ENCODE results near the gene TMEM175.

TMEM175 gene

DNA sequence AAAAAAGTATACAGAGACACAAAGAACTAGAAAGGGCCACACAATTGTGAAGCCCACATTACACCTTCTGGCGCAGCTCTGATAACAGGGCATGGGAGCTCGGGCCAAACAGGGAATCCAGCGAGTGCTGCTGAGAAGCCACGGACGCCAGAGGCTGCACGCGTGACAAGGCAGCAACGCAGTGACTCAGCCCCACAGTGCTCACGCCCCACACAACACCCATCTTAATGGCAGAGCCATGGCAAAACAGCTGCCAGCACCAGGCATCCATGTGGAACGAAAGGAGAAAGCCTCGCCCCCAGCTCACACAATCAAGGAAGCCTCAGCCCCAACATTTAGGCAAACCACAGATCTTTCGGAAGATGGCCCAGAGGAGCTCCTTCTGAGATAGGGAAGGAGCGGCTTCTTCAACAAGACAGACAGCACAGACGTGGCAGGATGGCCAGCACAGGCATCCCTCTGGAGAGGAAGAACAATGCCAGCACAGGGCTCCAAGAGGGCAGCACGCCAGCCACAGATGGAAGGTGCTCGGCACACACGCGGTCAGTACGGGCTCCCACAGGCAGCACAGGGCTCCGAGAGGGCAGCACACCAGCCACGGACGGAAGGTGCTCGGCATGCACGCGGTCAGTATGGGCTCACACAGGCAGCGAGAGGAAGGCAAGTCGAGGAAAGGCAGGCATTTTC lies 33.2 kb upstream of the TMEM175 start:
- no peak for DNase-seq (ENCODE audit: low read depth in 3 of 3, low spot score in 1 of 3)

GRCh38 chr4:899556-899906 lies 32.7 kb upstream of the TMEM175 start:
- DNase-seq (ENCODE audit: low read depth in 3 of 3, low spot score in 1 of 3): no peak

DNA sequence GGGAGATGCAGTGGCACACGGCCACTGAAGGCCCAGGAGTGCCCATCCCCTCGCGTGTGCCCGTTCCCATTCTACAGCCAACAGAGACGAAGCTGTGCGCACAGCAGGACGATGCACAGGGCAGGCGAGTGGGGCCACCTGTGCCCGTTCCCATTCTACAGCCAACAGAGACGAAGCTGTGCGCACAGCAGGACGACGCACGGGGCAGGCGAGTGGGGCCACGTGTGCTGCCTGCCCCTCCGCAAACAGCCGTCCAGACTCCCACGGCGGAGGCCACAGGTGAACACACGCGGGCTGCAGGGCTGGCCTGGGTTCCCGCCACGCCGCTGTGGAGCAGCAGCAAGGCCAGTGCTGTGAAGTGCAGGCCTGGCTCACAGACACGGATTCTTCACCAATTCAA lies 32.2 kb upstream of the TMEM175 start:
- DNase-seq (ENCODE audit: low read depth in 3 of 3, low spot score in 1 of 3): no peak

DNA sequence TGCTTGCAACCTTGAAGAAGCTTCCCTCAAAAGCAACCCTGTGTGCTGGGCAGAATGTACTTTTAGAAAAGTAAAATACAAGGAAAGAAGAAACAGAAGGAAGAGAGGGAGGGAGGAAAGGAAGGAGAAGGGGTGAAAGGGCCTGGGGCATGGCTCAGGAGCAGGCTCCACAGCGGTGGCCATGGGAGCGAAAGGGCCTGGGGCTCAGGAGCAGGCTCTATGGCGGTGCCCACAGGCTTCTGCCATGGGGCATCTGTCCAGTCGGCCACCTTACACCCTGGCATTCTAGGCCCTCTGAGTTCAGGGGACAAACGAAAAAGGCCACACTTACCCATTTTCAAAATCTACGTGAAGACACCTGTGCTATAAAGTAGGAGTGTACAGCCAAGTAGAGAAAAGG lies 31.5 kb upstream of the TMEM175 start:
- no peak for DNase-seq (ENCODE audit: low read depth in 3 of 3, low spot score in 1 of 3)

DNA sequence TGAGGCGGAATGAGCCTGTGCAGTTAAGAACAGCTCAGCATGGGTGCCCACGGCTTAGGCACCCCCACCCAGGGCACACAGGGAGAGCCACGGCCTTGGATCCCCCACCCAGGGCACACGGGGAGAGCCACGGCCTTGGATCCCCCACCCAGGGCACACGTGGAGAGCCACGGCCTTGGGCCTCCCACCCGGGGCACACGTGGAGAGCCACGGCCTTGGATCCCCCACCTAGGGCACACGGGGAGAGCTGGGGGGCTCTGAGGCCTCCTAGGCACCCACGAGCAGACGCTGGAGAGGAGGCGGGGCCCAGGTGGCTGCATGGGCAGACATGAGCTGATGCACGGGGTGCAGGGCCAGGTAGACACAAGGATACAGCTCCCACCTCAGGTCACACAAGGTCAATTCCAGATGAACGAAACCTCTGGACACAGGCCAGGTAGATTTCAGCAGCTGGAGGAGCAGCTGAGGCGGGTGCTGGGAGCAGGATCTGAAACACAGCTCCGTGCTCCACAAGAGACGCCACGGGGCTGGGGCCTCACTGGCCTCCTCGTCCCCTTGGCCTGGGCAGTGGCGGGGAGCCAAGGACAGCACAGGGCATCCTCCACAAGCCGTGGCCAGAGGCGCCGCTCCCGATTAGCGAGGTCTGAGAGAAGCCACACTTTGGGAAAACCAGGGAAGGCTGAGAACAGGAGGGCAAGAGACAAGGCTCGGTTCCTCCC lies 30.9 kb upstream of the TMEM175 start:
- no peak for DNase-seq (ENCODE audit: low read depth in 3 of 3, low spot score in 1 of 3)

DNA sequence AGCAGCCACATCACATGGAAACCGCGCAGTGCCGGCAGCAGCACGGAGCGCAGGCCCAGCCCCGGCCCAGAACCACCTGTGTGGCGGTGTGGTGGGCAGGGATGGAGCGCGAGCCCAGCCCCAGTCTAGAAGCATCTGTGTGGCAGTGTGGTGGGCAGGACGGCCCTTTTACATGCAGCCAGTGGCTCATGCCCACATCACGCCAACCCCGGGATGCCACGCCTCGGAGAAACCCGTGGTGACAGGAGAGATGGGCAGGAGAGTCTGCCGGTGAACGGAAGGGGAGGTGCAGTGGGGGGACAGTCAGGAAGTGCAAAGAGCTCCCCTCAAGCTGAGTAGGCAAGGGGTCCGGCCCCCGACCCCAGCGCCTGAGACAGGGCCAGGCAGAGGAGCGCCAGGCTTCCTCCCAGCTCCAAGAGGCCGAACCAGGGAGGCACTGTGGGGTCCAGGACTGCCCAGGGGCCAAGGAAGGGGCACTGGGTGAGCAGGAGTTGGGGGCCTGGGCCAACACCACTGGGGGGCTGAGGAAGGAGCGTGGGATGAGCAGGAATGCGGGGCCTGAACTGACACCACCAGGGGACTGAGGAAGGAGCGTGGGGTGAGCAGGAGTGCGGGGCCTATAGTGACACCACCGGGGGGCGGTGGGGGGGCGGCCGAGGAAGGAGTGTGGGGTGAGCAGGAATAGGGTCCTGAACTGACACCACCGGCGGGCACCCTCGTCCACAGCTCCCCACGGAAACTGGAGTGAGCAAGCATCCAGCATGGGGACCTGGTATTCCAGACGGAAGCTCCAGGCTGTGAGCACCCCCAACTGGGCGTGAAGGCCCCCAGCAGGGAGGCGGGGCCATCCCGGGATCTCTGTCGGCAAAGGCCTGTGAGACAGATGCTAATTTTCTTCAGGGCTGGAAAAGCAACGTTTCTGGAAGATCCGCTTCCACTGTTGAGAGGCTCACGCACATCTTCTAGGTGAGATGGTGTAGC lies 28.9 kb upstream of the TMEM175 start:
- DNase-seq (ENCODE audit: low read depth in 3 of 3, low spot score in 1 of 3): no peak

- no peak for DNase-seq (ENCODE audit: low read depth in 3 of 3, low spot score in 1 of 3)
These were observed 26.5 kb upstream of the TMEM175 start for GRCh38 chr4:905485-906338.

GRCh38 chr4:906339-907102 lies 25.7 kb upstream of the TMEM175 start:
- DNase-seq (ENCODE audit: low read depth in 3 of 3, low spot score in 1 of 3): no peak

- DNase-seq (ENCODE audit: low read depth in 3 of 3, low spot score in 1 of 3): no peak
These were observed 25.2 kb upstream of the TMEM175 start for GRCh38 chr4:907103-907400.

- DNase-seq (ENCODE audit: low read depth in 3 of 3, low spot score in 1 of 3): no peak
These were observed 24.4 kb upstream of the TMEM175 start for GRCh38 chr4:907691-908425.

- no peak for DNase-seq (ENCODE audit: low read depth in 3 of 3, low spot score in 1 of 3)
These were observed 23.1 kb upstream of the TMEM175 start for GRCh38 chr4:909131-909571.

- DNase-seq (ENCODE audit: low read depth in 3 of 3, low spot score in 1 of 3): no peak
These were observed 22.4 kb upstream of the TMEM175 start for GRCh38 chr4:909821-910220.

DNA sequence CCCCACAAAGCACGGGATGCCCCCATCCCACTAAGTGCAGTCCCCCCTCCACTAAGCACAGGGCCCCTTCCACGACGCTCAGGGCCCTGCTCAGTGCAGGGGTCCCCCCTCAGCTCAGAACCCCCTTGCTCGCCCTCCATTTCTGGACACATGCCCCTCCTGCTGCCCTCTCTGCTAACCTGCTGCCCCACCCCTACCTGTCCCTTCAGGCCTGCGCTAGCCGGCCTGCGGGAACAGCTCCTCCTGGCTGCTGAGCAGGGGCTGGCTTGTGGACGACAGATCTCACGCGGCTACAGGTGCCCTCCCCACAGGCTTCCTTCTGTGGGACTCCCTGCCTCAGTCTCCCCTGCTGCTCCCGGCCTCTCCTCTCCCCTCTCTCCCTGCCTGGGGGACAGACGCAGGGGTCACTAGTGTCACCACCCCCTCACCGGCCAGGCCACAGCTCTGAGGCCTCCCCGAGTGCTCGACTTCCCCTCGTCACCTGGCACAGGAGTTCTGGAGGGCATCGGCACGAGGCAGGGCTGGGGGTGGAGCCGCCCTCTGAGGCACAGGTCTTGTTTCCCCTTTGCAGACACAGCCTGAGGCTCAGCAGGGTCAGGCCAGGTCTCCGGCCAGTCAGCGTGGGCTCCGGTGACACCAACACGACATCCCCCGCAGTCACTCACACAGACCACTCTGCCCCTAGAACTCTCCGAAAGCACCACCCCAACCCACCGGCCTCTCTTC lies 21.7 kb upstream of the TMEM175 start:
- DNase-seq (ENCODE audit: low read depth in 3 of 3, low spot score in 1 of 3): no peak

DNA sequence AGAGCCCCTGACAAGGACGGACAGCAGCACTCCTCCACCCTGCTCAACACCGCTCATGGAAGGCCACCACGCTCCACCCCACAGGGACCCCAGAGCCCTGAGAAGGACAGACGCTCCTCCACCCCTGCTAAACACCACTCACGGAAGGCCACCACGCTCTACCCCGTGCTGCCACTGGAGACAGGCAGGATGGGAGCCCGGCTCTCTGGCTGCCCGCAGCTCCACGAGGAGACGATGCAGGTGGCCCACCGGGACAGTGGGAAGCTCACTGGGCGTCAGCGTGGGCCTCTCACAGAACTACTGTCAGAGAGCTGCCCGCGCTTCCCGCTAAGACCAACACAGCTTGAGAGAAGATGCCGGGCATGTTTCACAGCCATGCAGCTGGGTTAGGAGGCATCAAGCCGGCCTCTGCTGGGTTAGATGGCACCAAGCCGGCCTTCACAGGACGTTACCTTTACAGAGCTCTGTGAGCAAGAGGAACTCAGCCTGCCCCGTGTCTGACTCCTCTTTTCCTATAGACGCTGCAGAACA lies 21.0 kb upstream of the TMEM175 start:
- no peak for DNase-seq (ENCODE audit: low read depth in 3 of 3, low spot score in 1 of 3)

- DNase-seq (ENCODE audit: low read depth in 3 of 3, low spot score in 1 of 3): no peak
These were observed 20.3 kb upstream of the TMEM175 start for GRCh38 chr4:911871-912490.

GRCh38 chr4:912548-913279 lies 19.5 kb upstream of the TMEM175 start:
- DNase-seq (ENCODE audit: low read depth in 3 of 3, low spot score in 1 of 3): no peak

DNA sequence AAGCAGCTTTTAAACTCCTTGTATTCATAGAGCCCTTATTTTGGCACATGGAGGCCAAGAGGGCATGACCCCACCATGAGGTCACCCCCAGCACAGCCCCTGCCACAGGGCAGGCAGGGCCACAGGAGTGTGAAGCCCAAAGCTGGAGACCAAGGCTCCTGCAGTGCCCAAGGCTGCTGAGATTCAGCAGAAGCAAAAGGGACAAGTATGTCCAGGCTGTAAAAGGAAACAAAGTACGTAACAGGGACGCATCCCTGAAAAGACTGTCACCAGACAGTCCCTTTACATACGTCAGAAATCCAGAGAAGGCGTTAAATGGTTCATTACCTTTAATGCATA lies 19.0 kb upstream of the TMEM175 start:
- DNase-seq (ENCODE audit: low read depth in 3 of 3, low spot score in 1 of 3): no peak

DNA sequence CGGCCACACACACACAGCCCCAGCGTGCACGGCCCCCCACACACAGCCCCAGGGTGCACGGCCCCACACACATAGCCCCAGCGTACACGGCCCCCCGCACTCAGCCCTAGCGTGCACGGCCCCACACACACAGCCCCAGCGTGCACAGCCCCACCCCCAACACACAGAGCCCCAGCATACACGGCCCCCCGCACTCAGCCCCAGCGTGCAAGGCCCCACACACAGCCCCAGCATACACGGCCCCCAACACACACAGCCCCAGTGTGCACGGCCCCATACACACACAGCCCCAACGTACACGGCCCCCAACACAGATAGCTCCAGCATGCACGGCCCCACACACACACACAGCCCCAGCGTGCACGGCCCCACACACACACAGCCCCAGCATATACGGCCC lies 17.7 kb upstream of the TMEM175 start:
- no peak for DNase-seq (ENCODE audit: low read depth in 3 of 3, low spot score in 1 of 3)
